ENCODE data around the gene CLIP2.
A peak's percentile ranks its signal among the peaks of the same experiment; 100 is the strongest.
"Not testable (repeated sequence)": the region's sequence is repeated elsewhere in the genome, so short reads cannot be mapped to it uniquely, and the experiment has no call there.

Gene CLIP2

GRCh38 chr7:74300926-74301325 is 11.7 kb downstream of the CLIP2 start:
- no peak for DNase-seq

GRCh38 chr7:74302745-74303221 is 13.6 kb downstream of the CLIP2 start:
- DNase-seq = no peak

- no peak for DNase-seq
Observed at GRCh38 chr7:74304550-74304949, 15.3 kb downstream of the CLIP2 start.

- no peak for DNase-seq
Observed at GRCh38 chr7:74306004-74306729, 17.0 kb downstream of the CLIP2 start.

DNA sequence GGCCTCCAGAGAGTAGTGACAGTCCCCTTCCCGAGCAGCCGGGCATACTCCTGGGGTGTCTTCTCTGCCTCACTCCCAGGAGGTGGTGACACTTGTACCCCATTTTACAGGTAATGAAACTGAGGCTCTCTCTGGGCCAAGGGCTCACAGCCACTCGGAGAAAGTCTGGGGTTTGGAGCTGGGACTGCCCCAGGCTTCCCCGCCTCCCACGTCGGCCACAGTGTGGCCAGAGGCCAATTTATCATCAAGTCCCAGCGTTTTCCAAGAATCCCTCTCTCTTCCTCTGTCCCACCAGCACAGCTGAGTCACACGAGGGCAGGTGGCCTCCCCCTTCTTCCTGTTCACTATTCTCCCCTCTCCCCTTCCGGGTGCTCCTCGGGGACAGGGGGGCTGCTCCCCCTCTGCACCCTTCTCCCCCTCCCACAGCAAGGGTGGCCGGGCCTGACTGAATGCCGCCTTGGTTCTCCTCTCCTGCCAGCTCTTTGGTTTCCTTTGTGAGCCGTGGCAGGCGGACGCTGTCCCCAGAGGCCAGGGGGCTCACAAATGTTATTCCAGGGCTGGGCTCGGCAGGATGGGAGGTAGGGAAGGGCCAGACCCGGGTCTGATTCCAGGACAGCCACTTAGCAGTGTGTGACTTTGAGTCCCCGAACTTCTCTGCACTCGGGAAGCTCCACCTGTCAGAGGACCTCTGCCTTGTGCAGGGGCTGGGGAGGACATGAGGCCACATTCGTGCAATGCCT is 17.7 kb downstream of the CLIP2 start:
- peak; percentile 33 for DNase-seq

DNA sequence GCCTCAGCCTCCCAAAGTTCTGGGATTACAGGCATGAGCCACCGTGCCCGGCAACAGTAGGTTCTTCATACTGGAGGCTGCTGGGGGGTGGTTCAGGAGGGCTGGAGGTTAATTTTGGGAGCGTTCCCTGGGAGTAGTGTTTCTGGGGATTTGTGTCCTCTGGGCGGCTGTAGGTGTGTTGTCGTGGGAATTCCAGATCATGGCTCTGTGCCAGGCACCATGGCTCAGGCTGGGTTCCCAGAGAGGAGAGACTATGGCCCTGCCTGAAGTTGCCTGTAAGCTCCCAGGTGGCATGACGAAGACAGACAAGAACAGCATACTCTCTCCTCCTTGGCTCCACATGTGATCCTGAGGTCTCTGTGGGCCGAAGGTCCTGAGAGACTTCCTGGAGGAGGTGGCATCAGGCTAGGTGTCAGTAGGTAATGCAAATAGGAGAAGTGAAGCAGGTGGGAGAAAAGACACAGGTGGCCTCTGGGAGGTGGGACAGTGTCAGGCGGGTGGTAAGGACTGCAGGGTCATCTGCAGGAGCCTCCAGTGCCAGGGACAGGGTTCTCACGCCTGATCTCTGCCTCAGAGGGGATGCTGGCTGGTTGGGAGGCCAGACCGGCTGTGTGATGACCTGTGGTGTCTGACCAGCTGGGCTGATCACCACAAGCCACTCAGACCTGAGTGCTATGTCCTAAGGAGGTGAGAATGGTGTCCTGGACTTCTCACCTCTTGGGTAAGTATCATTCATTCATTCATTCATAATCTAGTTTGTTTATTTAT is 18.7 kb downstream of the CLIP2 start:
- DNase-seq = peak; percentile 24

- no peak for DNase-seq
Observed at GRCh38 chr7:74309181-74309580, 20.0 kb downstream of the CLIP2 start.

- DNase-seq = no peak
Observed at GRCh38 chr7:74311305-74311744, 22.1 kb downstream of the CLIP2 start.

- DNase-seq = peak; percentile 45
Observed at GRCh38 chr7:74312418-74313028, 23.3 kb downstream of the CLIP2 start.

- not testable (repeated sequence) for DNase-seq
Observed at GRCh38 chr7:74315891-74316290, 26.7 kb downstream of the CLIP2 start.

DNA sequence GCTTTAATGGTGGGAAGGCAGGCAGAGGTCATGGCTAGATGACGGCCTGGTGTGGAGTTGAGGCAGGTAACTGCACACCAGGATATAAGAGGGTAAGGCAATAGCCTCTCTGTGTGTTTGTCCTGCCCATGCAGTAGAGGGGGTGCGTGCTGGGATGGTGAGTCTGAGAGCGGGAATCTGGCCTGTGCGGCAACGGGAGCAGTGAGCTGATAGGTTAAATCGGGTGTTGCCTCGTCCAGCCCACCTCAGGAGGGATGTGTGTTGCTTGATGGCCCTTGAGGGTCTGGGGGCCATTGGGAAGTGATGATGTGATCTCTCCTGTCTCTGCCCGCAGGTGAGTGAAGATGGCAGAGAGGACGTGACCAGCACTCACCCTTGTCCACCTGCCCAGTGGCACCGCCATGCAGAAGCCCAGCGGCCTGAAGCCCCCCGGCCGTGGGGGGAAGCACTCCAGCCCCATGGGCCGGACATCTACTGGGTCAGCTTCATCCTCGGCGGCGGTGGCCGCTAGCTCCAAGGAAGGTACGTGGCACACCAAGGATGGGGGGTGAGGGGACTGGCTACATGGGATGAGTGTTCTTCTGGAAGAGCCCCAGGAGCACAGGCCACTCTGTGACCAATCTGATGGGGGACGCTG is 28.1 kb downstream of the CLIP2 start:
- DNase-seq = no peak

GRCh38 chr7:74318043-74318442 is 28.8 kb downstream of the CLIP2 start:
- no peak for DNase-seq

DNA sequence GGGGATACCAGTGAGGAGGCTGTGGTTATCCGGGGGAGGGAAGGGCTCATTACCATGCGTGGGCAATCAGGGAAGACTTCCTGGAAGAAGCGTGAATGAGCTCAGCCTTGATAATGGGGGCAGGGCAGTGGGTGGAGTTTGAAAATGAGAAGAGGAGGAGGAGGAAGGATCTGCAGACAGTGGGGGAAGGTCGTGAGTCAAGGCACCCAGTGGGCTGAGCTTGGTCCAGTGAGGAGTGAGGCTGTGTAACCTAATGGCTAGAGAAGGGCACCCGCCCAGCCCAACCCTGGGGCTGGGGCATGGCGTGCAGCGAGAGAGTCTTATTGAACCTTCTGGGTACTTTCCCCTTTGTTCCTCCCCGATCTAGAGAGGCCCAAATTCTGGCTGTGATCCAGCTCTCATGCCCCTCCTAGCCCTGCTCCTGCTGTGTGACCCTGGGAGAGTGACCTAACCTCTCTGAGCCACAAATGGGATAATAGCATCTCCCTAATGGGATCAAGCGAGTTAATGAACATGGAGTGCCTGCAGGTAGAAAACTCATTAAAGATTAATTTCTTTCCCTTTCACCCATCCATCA is 31.5 kb downstream of the CLIP2 start:
- DNase-seq = peak; percentile 35

DNA sequence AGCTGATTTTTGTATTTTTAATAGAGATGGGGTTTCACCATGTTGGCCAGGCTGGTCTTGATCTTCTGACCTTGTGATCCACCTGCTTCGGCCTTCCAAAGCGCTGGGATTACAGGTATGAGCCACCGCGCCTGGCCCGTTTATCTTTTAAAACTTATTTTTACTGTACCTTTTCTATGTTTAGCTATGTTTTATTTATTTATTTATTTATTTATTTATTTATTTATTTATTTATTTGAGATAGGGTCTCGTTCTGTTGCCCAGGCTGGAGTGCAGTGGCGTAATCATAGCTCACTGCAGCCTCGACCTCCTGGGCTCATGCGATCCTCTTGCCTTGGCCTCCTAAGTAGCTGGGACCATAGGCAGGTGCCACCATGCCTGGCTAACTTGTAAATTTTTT is 33.7 kb downstream of the CLIP2 start:
- not testable (repeated sequence) for DNase-seq

DNA sequence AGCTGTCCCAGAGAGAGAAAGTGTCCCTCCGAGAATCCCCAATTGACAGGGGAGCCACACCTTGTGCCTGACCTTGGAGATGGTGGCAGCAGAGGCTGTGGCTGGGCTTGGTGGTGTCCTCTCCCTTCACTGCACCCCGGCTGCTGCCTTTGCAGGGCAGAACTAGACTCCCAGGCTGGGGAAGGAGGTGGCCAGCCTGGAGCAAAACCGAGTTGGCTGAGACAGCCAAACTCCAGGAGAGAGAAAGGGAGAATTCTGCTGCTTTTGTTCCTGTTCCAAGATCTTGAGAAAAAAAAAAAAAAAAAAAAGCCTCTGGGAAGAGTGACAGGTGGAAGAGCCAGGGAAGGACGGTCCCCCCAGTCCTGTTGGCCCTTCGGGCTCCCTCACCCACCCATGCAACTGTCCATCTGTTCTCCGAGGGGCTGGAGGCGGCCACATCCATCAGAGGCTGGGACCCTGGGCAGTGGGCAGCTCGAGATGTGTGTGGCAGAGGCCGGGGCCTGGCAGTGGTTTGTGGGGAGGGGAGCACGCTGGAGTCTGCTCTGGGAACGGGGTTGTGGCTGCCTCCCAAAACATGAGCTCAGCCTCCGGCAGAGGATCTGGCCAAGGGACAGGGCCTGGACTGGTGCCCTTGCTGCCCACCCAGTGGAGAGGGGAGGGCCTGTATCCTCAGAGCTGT is 35.5 kb downstream of the CLIP2 start:
- DNase-seq = no peak

- DNase-seq = no peak
Observed at GRCh38 chr7:74325210-74325565, 36.0 kb downstream of the CLIP2 start.

GRCh38 chr7:74329225-74329624 is 40.0 kb downstream of the CLIP2 start:
- DNase-seq = no peak

DNA sequence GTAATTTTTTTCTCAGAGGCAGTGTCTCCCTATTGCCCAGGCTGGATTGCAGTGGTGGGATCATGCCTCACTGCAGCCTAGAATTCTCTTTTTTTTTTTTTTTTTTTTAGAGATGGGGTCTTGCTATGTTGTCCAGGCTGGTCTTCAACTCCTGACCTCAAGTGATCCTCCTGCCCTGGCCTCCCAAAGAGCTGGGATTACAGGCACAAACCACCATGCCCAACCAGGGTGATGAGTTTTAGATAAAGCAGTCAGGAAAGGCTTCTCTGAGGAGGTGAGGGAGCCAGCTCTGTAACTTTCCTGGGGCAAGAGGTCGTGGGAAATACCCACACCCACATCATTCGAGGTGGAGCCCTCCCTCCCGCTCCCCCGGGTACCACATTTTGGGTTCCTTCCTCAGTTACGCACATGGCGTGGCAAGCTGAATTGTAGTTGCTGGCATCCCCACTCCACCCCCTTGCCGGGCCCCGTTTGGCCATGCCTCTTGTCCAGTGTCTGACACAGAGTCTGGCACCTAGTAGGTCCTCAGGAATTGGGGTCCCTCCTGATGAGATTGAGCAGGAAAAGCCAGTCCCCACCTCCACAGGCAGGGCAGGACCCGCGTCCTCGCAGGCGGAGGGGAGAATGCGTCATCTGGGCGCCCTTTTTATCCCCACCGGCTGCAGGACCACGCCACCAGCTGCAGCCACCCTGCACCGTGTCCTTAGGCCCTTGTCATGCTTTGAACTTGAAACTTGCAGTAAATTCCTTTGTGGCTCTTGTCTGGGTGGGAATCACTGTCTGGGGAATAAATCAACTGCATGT is 43.4 kb downstream of the CLIP2 start:
- DNase-seq = no peak

- DNase-seq = no peak
Observed at GRCh38 chr7:74334030-74334429, 44.8 kb downstream of the CLIP2 start.

DNA sequence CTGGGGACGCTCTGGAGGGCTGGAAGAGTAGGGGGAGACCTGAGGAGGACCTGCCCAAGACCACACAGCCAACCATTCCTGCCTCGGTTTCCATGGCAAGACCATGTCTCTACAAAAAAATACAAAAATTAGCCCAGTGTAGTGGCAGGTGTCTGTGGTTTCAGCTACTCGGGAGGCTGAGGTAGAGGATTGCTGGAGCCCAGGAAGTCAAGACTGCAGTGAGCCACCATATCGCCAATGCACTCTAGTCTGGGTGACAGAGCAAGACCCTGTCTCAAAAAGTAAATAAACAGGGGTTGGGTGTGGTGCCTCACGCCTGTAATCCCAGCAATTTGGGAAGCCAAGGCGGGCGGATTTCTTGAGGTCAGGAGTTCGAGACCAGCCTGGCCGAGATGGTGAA is 48.7 kb downstream of the CLIP2 start:
- DNase-seq = no peak

Measured in NCI-H69 (cell line).